Hepatocyte (in vitro differentiated cells): ENCODE results near the gene XAGE2.

Source experiments
- EZH2 ChIP-seq: fragments of 200-600 bp; sonication (generic); IDR thresholded peaks from 2 replicates; pipeline ENCODE4 v1.6.1; 2016; ENCODE audit warnings: antibody characterized with exemption, mild to moderate bottlenecking, borderline replicate concordance
- EZH2phosphoT487 ChIP-seq: fragments of 200-600 bp; sonication (generic); IDR thresholded peaks from one replicate; pipeline ENCODE4 v1.6.1; 2018; ENCODE audit warnings: antibody characterized with exemption, mild to moderate bottlenecking, low read depth, moderate library complexity; ENCODE audit not compliant: unreplicated experiment, severe bottlenecking
- TF ChIP-seq, protein P1 (sequence below): fragments of 200-600 bp; sonication (generic); IDR thresholded peaks from 2 replicates; pipeline ENCODE4 v1.5.1; 2016; ENCODE audit warnings: antibody characterized with exemption, mild to moderate bottlenecking; ENCODE audit not compliant: poor library complexity

DNA sequence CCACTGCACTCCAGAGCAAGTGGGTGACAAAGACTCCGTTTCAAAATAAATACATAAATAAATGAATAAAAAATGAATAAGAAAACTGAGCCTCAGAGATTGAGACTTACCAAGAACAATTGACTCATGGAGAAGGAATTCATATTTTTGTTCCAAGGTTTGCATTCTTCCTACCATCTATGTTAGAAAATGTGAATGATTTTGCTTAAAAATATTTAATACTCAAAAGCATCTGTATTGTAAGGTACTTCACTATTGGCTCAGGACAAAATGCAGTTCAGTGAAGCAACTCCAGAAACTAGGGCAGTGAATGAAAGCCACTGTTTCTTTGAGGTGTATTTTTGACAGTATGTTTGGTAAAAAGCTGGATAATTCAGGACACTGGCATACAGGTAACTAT lies 54.1 kb downstream of the XAGE2 start:
- TF ChIP-seq, protein P1, sequence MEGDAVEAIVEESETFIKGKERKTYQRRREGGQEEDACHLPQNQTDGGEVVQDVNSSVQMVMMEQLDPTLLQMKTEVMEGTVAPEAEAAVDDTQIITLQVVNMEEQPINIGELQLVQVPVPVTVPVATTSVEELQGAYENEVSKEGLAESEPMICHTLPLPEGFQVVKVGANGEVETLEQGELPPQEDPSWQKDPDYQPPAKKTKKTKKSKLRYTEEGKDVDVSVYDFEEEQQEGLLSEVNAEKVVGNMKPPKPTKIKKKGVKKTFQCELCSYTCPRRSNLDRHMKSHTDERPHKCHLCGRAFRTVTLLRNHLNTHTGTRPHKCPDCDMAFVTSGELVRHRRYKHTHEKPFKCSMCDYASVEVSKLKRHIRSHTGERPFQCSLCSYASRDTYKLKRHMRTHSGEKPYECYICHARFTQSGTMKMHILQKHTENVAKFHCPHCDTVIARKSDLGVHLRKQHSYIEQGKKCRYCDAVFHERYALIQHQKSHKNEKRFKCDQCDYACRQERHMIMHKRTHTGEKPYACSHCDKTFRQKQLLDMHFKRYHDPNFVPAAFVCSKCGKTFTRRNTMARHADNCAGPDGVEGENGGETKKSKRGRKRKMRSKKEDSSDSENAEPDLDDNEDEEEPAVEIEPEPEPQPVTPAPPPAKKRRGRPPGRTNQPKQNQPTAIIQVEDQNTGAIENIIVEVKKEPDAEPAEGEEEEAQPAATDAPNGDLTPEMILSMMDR: no peak
- no peak for TF ChIP-seq EZH2
- TF ChIP-seq EZH2phosphoT487: no peak
